H1 (cell line): Measurements from ENCODE around the gene CD164L2. TPM values are rescaled to one million over a fixed set of nuclear protein-coding genes. Genes with fewer than 3 reads are reported as not detected.

Experiments used
- CTCF ChIA-PET: fragments of 300-600 bp; sonication (Branson Sonifier 250); formaldehyde crosslinking; loops from one replicate; lab custom pipeline; 2021; ENCODE audit not compliant: partially characterized antibody; lab: Charles Lee
- POLR2A ChIA-PET: fragments of 300-600 bp; sonication (Branson Sonifier 250); formaldehyde crosslinking; loops from one replicate; lab custom pipeline; 2021; ENCODE audit warnings: inconsistent platforms; ENCODE audit not compliant: partially characterized antibody; lab: Charles Lee
- DNase-seq, 2 experiments: peaks; one replicate each; pipeline versions ENCODE4 v3.0.0 to v3.0.0-alpha.2; 2010 to 2022; ENCODE audit warnings: low spot score in 2 of 2, low read depth in 1 of 2, mixed read lengths in 1 of 2
- FAIRE-seq: peaks from 2 replicates; lab custom pipeline; 2011; peaks lifted over from hg19 to GRCh38; lab: Jason Lieb, UNC
- H2AFZ ChIP-seq: 2 replicates; pipeline ENCODE4 v1.8.1; 2012; ENCODE audit warnings: low read length, inconsistent platforms
- H2AK5ac ChIP-seq: 2 replicates; pipeline ENCODE4 v1.6.1; 2013; ENCODE audit warnings: low read depth, low read length
- H2BK120ac ChIP-seq: replicated peaks from 2 replicates; pipeline ENCODE3; 2013; ENCODE audit warnings: low read depth, low read length, inconsistent platforms
- H2BK12ac ChIP-seq: 2 replicates; pipeline ENCODE4 v1.6.1; 2013; ENCODE audit warnings: low read depth, low read length
- H2BK15ac ChIP-seq: 2 replicates; pipeline ENCODE4 v1.6.1; 2013; ENCODE audit warnings: low read length
- H2BK20ac ChIP-seq: 2 replicates; pipeline ENCODE4 v1.6.1; 2013; ENCODE audit warnings: low read length
- H2BK5ac ChIP-seq: 2 replicates; pipeline ENCODE4 v1.6.1; 2013; ENCODE audit warnings: low read depth, low read length
- H3K14ac ChIP-seq: 2 replicates; pipeline ENCODE4 v1.6.1; 2013; ENCODE audit warnings: inconsistent platforms; ENCODE audit not compliant: insufficient read length
- H3K18ac ChIP-seq: 2 replicates; pipeline ENCODE4 v1.6.1; 2013; ENCODE audit warnings: low read length; ENCODE audit errors: extremely low read depth
- H3K23ac ChIP-seq: 2 replicates; pipeline ENCODE4 v1.6.1; 2013; ENCODE audit warnings: inconsistent platforms; ENCODE audit not compliant: insufficient read length
- H3K23me2 ChIP-seq: 2 replicates; pipeline ENCODE4 v1.6.1; 2013; ENCODE audit warnings: low read depth, low read length
- H3K27ac ChIP-seq: 2 replicates; pipeline ENCODE4 v1.6.1; 2011; ENCODE audit warnings: low read depth, low read length, inconsistent platforms
- H3K27me3 ChIP-seq, 4 experiments: replicated peaks in 1 of 4; 1 replicate in 1 of 4; 2 replicates in 3 of 4; pipeline versions ENCODE4 v1.6.1 to v1.8.1; 2011 to 2013; ENCODE audit warnings: low read length in 3 of 4, mild to moderate bottlenecking in 3 of 4, inconsistent platforms in 2 of 4, mixed read lengths in 2 of 4, moderate library complexity in 1 of 4; ENCODE audit not compliant: control insufficient read depth in 3 of 4, insufficient read depth in 3 of 4; ENCODE audit errors: extremely low read depth in 1 of 4
- H3K36me3 ChIP-seq, 4 experiments: 2 replicates each; pipeline versions ENCODE4 v1.6.1 to v1.8.1; 2011 to 2013; ENCODE audit warnings: mild to moderate bottlenecking in 4 of 4, low read length in 3 of 4, moderate library complexity in 2 of 4, control low read depth in 1 of 4, inconsistent platforms in 1 of 4; ENCODE audit not compliant: insufficient read depth in 4 of 4, control insufficient read depth in 2 of 4
- H3K4ac ChIP-seq: replicated peaks from 2 replicates; pipeline ENCODE3; 2013; ENCODE audit warnings: low read length, low read depth, mixed read lengths, inconsistent platforms; ENCODE audit not compliant: insufficient read length
- H3K4me1 ChIP-seq, 4 experiments: replicated peaks in 1 of 4; 1 replicate in 1 of 4; 2 replicates in 3 of 4; pipeline versions ENCODE4 v1.6.1 to v1.8.1; 2011 to 2013; ENCODE audit warnings: low read length in 3 of 4, inconsistent platforms in 2 of 4, mixed read lengths in 1 of 4; ENCODE audit not compliant: insufficient read depth in 4 of 4, control insufficient read depth in 3 of 4
- H3K4me2 ChIP-seq, 2 experiments: 2 replicates each; pipeline versions ENCODE4 v1.6.1 to v1.8.1; 2011 to 2013; ENCODE audit warnings: low read depth in 2 of 2, low read length in 2 of 2, control low read depth in 1 of 2, inconsistent platforms in 1 of 2, mild to moderate bottlenecking in 1 of 2; ENCODE audit not compliant: insufficient read depth in 1 of 2
- H3K4me3 ChIP-seq, 4 experiments: fragments of 200-600, 300-600 bp in 1 of 4; sonication (generic), shearing (Covaris generic), sonication (Bioruptor Twin) in 1 of 4; 2 replicates each; pipeline versions ENCODE4 v1.5.1 to v1.8.1; 2011 to 2016; ENCODE audit warnings: low read length in 4 of 4, low read depth in 3 of 4, control low read depth in 2 of 4, inconsistent platforms in 2 of 4, mild to moderate bottlenecking in 2 of 4, mixed read lengths in 1 of 4, moderate library complexity in 1 of 4; ENCODE audit not compliant: insufficient read depth in 2 of 4; ENCODE audit errors: extremely low read depth in 1 of 4
- H3K56ac ChIP-seq: replicated peaks from 2 replicates; pipeline ENCODE3; 2013; ENCODE audit warnings: low read depth, mild to moderate bottlenecking, mixed read lengths, low read length, inconsistent platforms; ENCODE audit not compliant: insufficient read length
- H3K79me1 ChIP-seq: 2 replicates; pipeline ENCODE4 v1.6.1; 2013; ENCODE audit warnings: low read depth, low read length, control low read depth
- H3K79me2 ChIP-seq, 2 experiments: 2 replicates each; pipeline versions ENCODE4 v1.6.1 to v1.8.1; 2012 to 2013; ENCODE audit warnings: low read length in 2 of 2, mild to moderate bottlenecking in 2 of 2, inconsistent platforms in 1 of 2; ENCODE audit not compliant: insufficient read depth in 2 of 2, control insufficient read depth in 1 of 2
- H3K9ac ChIP-seq, 4 experiments: replicated peaks in 1 of 4; 1 replicate in 1 of 4; 2 replicates in 3 of 4; pipeline versions ENCODE4 v1.6.1 to v1.8.1; 2011 to 2013; ENCODE audit warnings: low read depth in 3 of 4, low read length in 3 of 4, control low read depth in 2 of 4, mild to moderate bottlenecking in 2 of 4, moderate library complexity in 2 of 4, inconsistent platforms in 1 of 4; ENCODE audit errors: extremely low read depth in 1 of 4
- H3K9me3 ChIP-seq, 2 experiments: 2 replicates each; pipeline versions ENCODE4 v1.6.1 to v1.8.1; 2012 to 2013; ENCODE audit warnings: mild to moderate bottlenecking in 2 of 2, moderate library complexity in 2 of 2, control low read depth in 1 of 2, inconsistent platforms in 1 of 2, low read depth in 1 of 2, low read length in 1 of 2, mixed read lengths in 1 of 2; ENCODE audit not compliant: insufficient read depth in 2 of 2
- H4K20me1 ChIP-seq, 2 experiments: replicated peaks in 1 of 2; 2 replicates each; pipeline versions ENCODE3 to v1.8.1; 2011 to 2013; ENCODE audit warnings: inconsistent platforms in 2 of 2, low read length in 2 of 2, mild to moderate bottlenecking in 1 of 2; ENCODE audit not compliant: insufficient read depth in 2 of 2, control insufficient read depth in 1 of 2
- H4K5ac ChIP-seq: 2 replicates; pipeline ENCODE4 v1.6.1; 2013; ENCODE audit warnings: low read length, low read depth, mixed read lengths, inconsistent platforms; ENCODE audit not compliant: insufficient read length
- H4K8ac ChIP-seq: 2 replicates; pipeline ENCODE4 v1.8.0; 2013; ENCODE audit warnings: mild to moderate bottlenecking, moderate library complexity, low read length, inconsistent platforms; ENCODE audit not compliant: insufficient read depth; ENCODE audit errors: extremely low read depth
- H4K91ac ChIP-seq: replicated peaks from 2 replicates; pipeline ENCODE3; 2013; ENCODE audit warnings: low read length, mixed read lengths, inconsistent platforms; ENCODE audit not compliant: insufficient read length
- BRCA1 ChIP-seq: IDR thresholded peaks from 2 replicates; pipeline ENCODE4 v1.6.1; 2012; ENCODE audit warnings: low read depth, low read length, improper control_type of control experiment
- CHD2 ChIP-seq: IDR thresholded peaks from 2 replicates; pipeline ENCODE4 v1.6.1; 2012; ENCODE audit warnings: low read length, improper control_type of control experiment
- CREB1 ChIP-seq: IDR thresholded peaks from 2 replicates; pipeline ENCODE4 v1.6.1; 2012; ENCODE audit warnings: inconsistent platforms
- CTCF ChIP-seq, 3 experiments: IDR thresholded peaks; 1 replicate in 2 of 3; 2 replicates in 1 of 3; pipeline versions ENCODE4 v1.5.1 to v1.6.1; 2011; ENCODE audit warnings: low read length in 3 of 3, mild to moderate bottlenecking in 3 of 3, inconsistent platforms in 2 of 3, low read depth in 1 of 3, moderate library complexity in 1 of 3; ENCODE audit not compliant: insufficient read depth in 1 of 3; ENCODE audit errors: control extremely low read depth in 1 of 3
- EGR1 ChIP-seq: IDR thresholded peaks from 2 replicates; pipeline ENCODE4 v1.6.1; 2011; ENCODE audit warnings: low read depth, low read length, borderline replicate concordance
- EP300 ChIP-seq, 2 experiments: IDR thresholded peaks; 1 replicate in 1 of 2; 2 replicates in 1 of 2; pipeline ENCODE4 v1.6.1; 2011 to 2012; ENCODE audit warnings: low read depth in 2 of 2, low read length in 2 of 2, mild to moderate bottlenecking in 2 of 2, borderline replicate concordance in 1 of 2, inconsistent platforms in 1 of 2, moderate library complexity in 1 of 2
- EZH2 ChIP-seq: fragments of 200-600 bp; sonication (generic); IDR thresholded peaks from 2 replicates; pipeline ENCODE4 v1.7.1; 2012; ENCODE audit warnings: low read depth, mild to moderate bottlenecking, moderate library complexity, low read length, inconsistent platforms; ENCODE audit not compliant: severe bottlenecking
- HDAC6 ChIP-seq: IDR thresholded peaks from one replicate; pipeline ENCODE4 v1.7.1; 2012; ENCODE audit warnings: low read depth, mild to moderate bottlenecking, inconsistent platforms, low read length, moderate library complexity
- JUN ChIP-seq: IDR thresholded peaks from 2 replicates; pipeline ENCODE4 v1.6.1; 2011; ENCODE audit warnings: low read depth, mild to moderate bottlenecking, improper control_type of control experiment, low read length
- RXRA ChIP-seq: IDR thresholded peaks from 2 replicates; pipeline ENCODE4 v1.6.1; 2011; ENCODE audit warnings: low read depth, mild to moderate bottlenecking, low read length, moderate library complexity; ENCODE audit not compliant: insufficient read depth
- TAF1 ChIP-seq: IDR thresholded peaks from 2 replicates; pipeline ENCODE4 v1.6.1; 2011; ENCODE audit warnings: mild to moderate bottlenecking, low read depth, low read length
- TCF12 ChIP-seq: IDR thresholded peaks from 2 replicates; pipeline ENCODE4 v1.6.1; 2011; ENCODE audit warnings: low read depth, mild to moderate bottlenecking, low read length
- WGBS, 2 experiments: shearing (Covaris generic) in 1 of 2; methylation state at CpG; one replicate each; pipeline versions ENCODE4 v1.1.6 to v1.1.7; 2013 to 2015; ENCODE audit warnings: low lambda C conversion rate in 2 of 2, mixed read lengths in 2 of 2, inconsistent platforms in 1 of 2, low coverage in 1 of 2, missing lambda C conversion rate in 1 of 2; ENCODE audit not compliant: insufficient replicate concordance in 2 of 2, insufficient coverage in 1 of 2, insufficient read length in 1 of 2; ENCODE audit errors: extremely low coverage in 1 of 2, missing lambda C conversion rate in 1 of 2; 5-methylcytosine and 5-hydroxymethylcytosine counted together
- polyA plus RNA-seq, 7 experiments: library from polyadenylated mRNA; depleted of rRNA in 3 of 7; stranded (reverse) in 5 of 7; unstranded in 2 of 7; fragments of >200 nt in 5 of 7; fragments of 200-250 nt in 2 of 7; gene quantifications; 1 replicate in 5 of 7; 2 replicates in 1 of 7; 4 replicates in 1 of 7; pipeline versions ENCODE4 v1.2.1 to v1.2.3, GENCODE V29; 2011 to 2013; ENCODE audit warnings: missing spikeins in 2 of 7, mixed read lengths in 2 of 7
- total RNA-seq: library from RNA; stranded (reverse); fragmentation: NEBNext Ultra II Directional; extraction: Animal tissue kit (Norgen Biotek cat#: 25700); gene quantifications from 2 replicates; pipeline ENCODE4 v1.2.1, GENCODE V29; 2021

The CD164L2 gene
- total and polyA plus RNA-seq, 2 of the 8 experiments (the other 6 are each of a cell fraction or from before 2014, with no cell fraction given) = 3.3 TPM

- CTCF ChIA-PET = interaction anchor here (1.4 to 37.8 kb wide), 9 partner anchors 8 to 198 kb away, joined by 3 to 863 read pairs (median 8); partner anchors contain the start of gene AHDC1
- FAIRE-seq = no peak
- no peak for TF ChIP-seq EZH2
- TF ChIP-seq HDAC6 = no peak
- no peak for TF ChIP-seq JUN
- TF ChIP-seq RXRA = no peak
- TF ChIP-seq EP300 (IDR thresholded peaks at IDR 0.05; ENCODE audit: borderline replicate concordance in 1 of 2, low read depth in 2 of 2, low read length in 2 of 2) = no peak
- TF ChIP-seq CREB1 = no peak
- TF ChIP-seq EGR1 = no peak
- no peak for TF ChIP-seq TCF12
- TF ChIP-seq TAF1 = no peak
- TF ChIP-seq CTCF (IDR thresholded peaks at IDR 0.05; ENCODE audit: control extremely low read depth in 1 of 3, insufficient read depth in 1 of 3, low read depth in 1 of 3, low read length in 3 of 3) = no peak
- no peak for TF ChIP-seq BRCA1
- no peak for TF ChIP-seq CHD2
These were observed 26.5 kb upstream of the CD164L2 start for GRCh38 chr1:27409669-27410068.

More at GRCh38 chr1:27409669-27410068, 26.5 kb upstream of the CD164L2 start:
- H3K56ac ChIP-seq = no peak overlapping the region
- no peak overlapping the region for H2BK120ac ChIP-seq
- H2AK5ac ChIP-seq = no peak overlapping the region
- H3K9ac ChIP-seq = no peak overlapping the region
- H4K8ac ChIP-seq = no peak overlapping the region
- no peak overlapping the region for H3K18ac ChIP-seq
- H3K79me1 ChIP-seq = no peaks in the 10 kb centered on the region; the same call in 1 of the 2 replicates
- H4K20me1 ChIP-seq = peaks cover 0 to 2% of the 10 kb centered on the region in 2 experiments
- no peak overlapping the region for H2BK12ac ChIP-seq
- 91% methylated on average over 4 of the region's 11 CpGs; no CpG with 5 or more reads in 1 of the 2 experiments for WGBS, 2 experiments
- no peak overlapping the region for H2BK20ac ChIP-seq
- H3K27ac ChIP-seq = no peak overlapping the region
- no peak overlapping the region for H2AFZ ChIP-seq
- no peaks in the 10 kb centered on the region; a peak in 1 of 4 replicates for H3K79me2 ChIP-seq
- H3K9me3 ChIP-seq = no peaks in the 10 kb centered on the region
- no peak overlapping the region for H3K14ac ChIP-seq
- peaks cover 4 to 13% (median 9%) of the 10 kb centered on the region in 4 experiments for H3K4me1 ChIP-seq
- no peaks in the 10 kb centered on the region for H3K23me2 ChIP-seq
- no peak overlapping the region for H4K91ac ChIP-seq
- DNase-seq = no peak
- no peak overlapping the region for H2BK5ac ChIP-seq
- no peak overlapping the region for H3K23ac ChIP-seq
- no peak overlapping the region for H4K5ac ChIP-seq
- no peak overlapping the region for H2BK15ac ChIP-seq
- H3K4me2 ChIP-seq = no peak overlapping the region
- no peak overlapping the region for H3K4me3 ChIP-seq
- POLR2A ChIA-PET = no interaction called here
- no peak overlapping the region for H3K4ac ChIP-seq
- no peaks in the 10 kb centered on the region for H3K27me3 ChIP-seq
- H3K36me3 ChIP-seq = peaks cover 19 to 61% (median 41%) of the 10 kb centered on the region in 4 experiments; a peak in 7 of 8 replicates
